Measurements from ENCODE around the gene DNAH2. TPM values are rescaled to one million over a fixed set of nuclear protein-coding genes. Genes with fewer than 3 reads are reported as not detected.

The DNAH2 gene
- total RNA-seq, 4 donors from 2014 or later, result under 0.01 to 1.4 (median 0.48) TPM

- Histone ChIP-seq H3K27ac (no peak overlapping the region), H3K9me3 (no peaks in the 10 kb centered on the region), H3K4me3 (no peak overlapping the region), H3K4me1 (no peaks in the 10 kb centered on the region), H3K27me3 (no peaks in the 10 kb centered on the region), H3K36me3 (no peaks in the 10 kb centered on the region)
- DNase-seq, result no peak
- TF ChIP-seq CTCF (IDR thresholded peaks at IDR 0.05), result no peak
- TF ChIP-seq POLR2A (IDR thresholded peaks at IDR 0.05), result no peak
- intact Hi-C loops (cut with DNase I; ENCODE audit: low total_unique reads), result loop anchor here (10.0 kb wide), 1 partner anchor 79 kb away; no protein-coding TSS in a partner anchor
Measured at GRCh38 chr17:7823581-7824001, 106.0 kb downstream of the DNAH2 start.

- no peak for DNase-seq
- no peaks in the 10 kb centered on the region for H3K4me1 ChIP-seq
- intact Hi-C loops (cut with DNase I; ENCODE audit: low total_unique reads), result loop anchor here (10.0 kb wide), 1 partner anchor 79 kb away; no protein-coding TSS in a partner anchor
Measured at GRCh38 chr17:7824021-7824924, 106.7 kb downstream of the DNAH2 start.

GRCh38 chr17:7825206-7825990, 107.9 kb downstream of the DNAH2 start:
- no peaks in the 10 kb centered on the region for H3K36me3 ChIP-seq
- H3K27me3 ChIP-seq, result no peaks in the 10 kb centered on the region
- no peak for DNase-seq
- H3K4me3 ChIP-seq, result no peak overlapping the region
- no peak overlapping the region for H3K27ac ChIP-seq
- TF ChIP-seq CTCF (IDR thresholded peaks at IDR 0.05) (no peak), POLR2A (IDR thresholded peaks at IDR 0.05) (no peak)
- H3K4me1 ChIP-seq, result no peaks in the 10 kb centered on the region
- intact Hi-C loops (cut with DNase I; ENCODE audit: low total_unique reads), result loop anchor here (10.0 kb wide), 1 partner anchor 81 kb away; no protein-coding TSS in a partner anchor
- no peaks in the 10 kb centered on the region for H3K9me3 ChIP-seq

More at GRCh38 chr17:7824021-7824924, 106.7 kb downstream of the DNAH2 start:
- no peaks in the 10 kb centered on the region for H3K9me3 ChIP-seq
- no peaks in the 10 kb centered on the region for H3K36me3 ChIP-seq
- H3K4me3 ChIP-seq, result no peak overlapping the region
- no peak overlapping the region for H3K27ac ChIP-seq
- TF ChIP-seq CTCF (IDR thresholded peaks at IDR 0.05) (no peak), POLR2A (IDR thresholded peaks at IDR 0.05) (no peak)
- no peaks in the 10 kb centered on the region for H3K27me3 ChIP-seq

GRCh38 chr17:7830616-7831015, 113.1 kb downstream of the DNAH2 start:
- Histone ChIP-seq H3K9me3 (no peaks in the 10 kb centered on the region), H3K27me3 (no peaks in the 10 kb centered on the region), H3K27ac (no peak overlapping the region), H3K4me1 (no peaks in the 10 kb centered on the region), H3K36me3 (no peaks in the 10 kb centered on the region), H3K4me3 (no peak overlapping the region)
- intact Hi-C loops (cut with DNase I; ENCODE audit: low total_unique reads), result no loop called here
- TF ChIP-seq CTCF (IDR thresholded peaks at IDR 0.05) (no peak), POLR2A (IDR thresholded peaks at IDR 0.05) (no peak)
- DNase-seq, result no peak
